Suppressor macrophage (primary cell): ENCODE data around the gene KCNA2.

Source experiments
- DNase-seq, 4 experiments: peaks; one replicate each; pipeline ENCODE4 v3.0.0-alpha.2; 2020 to 2022

KCNA2 gene

DNA sequence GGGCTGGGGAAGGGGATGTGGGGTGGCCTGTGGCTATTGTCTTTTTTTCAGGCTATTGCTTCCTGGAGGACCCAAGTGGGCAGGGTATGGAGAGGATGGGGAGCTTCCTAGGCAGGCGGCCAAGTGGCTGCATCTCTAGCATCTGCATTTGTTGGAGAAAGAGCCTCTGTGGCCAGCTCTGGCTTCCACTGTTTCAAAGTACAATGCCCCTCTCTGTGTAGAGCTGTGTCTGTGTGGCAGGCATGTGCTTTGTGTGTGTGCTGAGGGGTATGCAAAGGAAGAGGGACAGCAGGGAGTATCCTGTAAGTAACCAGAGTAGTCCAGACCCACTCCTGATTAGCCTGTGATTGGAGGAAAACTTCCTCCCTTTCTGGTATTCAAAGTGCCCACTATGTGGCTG is 40.6 kb downstream of the KCNA2 start:
- DNase-seq: no peak

DNA sequence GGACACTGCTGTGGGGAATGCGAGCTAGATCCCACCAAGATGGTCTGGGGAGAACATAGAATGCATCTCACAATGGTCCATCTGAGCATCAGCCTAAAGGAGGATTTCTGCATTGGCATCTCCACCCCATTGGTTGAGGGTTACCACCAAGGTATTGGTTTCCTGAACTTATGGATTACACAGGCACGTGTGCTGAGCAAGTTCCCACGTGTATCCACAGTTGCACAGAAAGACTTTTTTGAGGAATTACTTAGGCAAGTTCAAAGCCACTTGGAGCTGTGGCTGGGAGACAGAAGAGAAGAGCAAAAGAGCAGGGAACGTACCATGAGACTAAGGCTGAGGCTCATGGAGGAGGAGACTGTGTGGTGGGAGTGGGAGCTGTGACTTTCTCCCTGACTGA is 43.1 kb downstream of the KCNA2 start:
- no peak for DNase-seq

DNA sequence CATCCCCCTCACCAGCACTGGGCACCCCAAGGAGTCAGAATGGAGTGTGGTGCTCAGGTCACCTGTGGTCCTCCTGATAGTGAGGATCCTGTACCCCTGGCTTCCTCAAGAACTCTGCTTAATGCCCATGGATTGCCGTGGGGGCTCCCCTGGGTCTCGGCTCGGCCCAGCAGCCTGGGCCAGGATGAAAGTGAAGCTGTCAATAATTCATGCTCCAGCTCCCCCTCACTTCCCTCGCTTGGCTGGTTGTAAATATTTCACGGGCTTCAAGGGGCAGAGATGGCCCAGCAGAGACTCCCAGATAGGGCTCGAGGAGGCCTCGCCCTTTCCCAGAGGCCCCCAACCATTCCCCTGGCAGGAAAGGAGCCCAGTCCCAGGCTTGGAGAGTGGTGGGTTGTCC is 44.6 kb downstream of the KCNA2 start:
- DNase-seq: no peak

DNA sequence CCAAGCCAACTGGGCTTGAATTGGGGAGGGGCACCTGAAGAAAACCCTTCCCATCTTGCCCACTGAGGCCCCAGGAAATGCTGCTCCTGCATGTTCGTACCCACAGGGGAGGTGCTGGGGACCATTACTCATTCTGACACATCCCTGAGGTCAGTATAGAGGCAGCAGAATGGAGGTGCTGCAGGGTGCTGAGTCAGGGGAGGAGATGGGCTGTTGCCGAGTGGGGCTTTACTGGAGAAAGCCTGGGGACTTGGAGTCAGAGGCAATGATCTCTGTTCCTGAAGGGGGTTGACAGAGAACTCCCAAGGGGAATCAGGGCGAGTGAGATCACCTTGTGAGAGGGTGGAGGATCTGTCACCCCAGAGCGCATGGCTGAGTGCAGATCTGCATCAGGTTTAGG is 47.0 kb downstream of the KCNA2 start:
- DNase-seq: no peak

DNA sequence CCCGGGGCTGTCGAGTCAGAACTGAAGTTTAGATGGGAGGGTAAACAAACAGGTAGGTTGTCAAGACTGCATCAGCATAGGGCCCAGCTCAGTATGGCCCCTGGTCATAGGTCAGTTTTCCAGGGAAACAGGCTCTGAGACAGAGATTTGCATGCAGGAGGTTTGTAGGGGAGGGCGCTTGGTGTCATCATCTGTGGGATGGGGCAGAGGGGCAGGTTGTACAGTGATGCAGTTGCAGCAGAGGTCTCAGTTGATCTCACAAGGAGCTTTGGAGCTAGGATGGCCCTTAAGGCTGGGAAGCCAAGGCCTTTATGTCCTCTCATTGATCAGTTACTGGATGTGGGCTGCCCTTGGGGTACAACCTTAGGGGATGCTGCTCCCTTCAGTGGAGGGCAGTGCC is 48.7 kb downstream of the KCNA2 start:
- DNase-seq: no peak

DNA sequence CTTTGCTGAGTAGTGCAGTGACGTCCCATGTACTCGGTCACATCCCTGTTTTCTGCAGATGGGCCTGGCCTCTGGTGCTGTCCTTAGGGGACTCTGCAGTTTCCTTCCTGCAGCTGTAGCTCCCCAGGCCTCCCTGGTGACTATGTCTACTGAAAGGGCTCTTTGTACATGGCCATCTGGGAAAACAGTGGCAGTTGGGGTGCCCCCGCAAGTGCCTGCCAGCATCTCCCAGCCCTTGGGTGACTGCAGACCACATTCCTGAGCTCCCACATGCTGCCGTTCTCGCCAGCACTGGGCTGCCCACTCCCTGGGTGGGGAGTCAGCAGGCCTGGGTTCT is 49.7 kb downstream of the KCNA2 start:
- no peak for DNase-seq

DNA sequence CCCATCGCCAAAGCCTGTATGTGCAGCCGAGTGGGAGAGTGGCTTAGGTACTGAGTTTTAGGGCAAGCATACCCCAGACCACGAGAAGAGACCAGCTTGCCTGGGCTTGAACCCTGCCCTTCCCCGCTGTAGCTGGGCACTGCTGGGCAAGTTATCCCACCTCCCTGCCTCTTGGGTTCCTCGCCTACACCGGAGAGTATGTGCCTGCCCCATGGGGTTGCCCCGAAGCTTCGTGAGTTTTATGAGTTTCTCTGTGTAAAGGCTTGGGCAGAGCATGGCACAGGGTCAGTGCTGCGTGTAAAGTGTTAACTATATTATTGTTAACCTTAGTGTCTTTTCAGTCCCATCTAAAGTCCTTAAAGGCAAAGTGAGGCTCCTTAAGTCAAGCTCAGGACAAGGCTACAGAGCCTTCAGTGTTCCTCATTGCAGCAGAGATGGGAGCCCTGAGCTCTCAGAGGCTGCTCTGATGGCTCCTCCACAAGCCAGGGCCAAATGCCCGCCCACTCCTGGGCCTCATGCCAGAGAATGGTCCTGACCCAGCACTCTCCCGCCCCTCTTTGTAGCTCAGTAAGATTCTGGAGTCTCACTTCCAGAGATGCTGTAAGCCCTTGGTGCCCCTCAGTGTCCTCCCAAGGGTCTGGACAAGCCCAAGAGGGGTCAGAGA is 50.2 kb downstream of the KCNA2 start:
- no peak for DNase-seq

DNA sequence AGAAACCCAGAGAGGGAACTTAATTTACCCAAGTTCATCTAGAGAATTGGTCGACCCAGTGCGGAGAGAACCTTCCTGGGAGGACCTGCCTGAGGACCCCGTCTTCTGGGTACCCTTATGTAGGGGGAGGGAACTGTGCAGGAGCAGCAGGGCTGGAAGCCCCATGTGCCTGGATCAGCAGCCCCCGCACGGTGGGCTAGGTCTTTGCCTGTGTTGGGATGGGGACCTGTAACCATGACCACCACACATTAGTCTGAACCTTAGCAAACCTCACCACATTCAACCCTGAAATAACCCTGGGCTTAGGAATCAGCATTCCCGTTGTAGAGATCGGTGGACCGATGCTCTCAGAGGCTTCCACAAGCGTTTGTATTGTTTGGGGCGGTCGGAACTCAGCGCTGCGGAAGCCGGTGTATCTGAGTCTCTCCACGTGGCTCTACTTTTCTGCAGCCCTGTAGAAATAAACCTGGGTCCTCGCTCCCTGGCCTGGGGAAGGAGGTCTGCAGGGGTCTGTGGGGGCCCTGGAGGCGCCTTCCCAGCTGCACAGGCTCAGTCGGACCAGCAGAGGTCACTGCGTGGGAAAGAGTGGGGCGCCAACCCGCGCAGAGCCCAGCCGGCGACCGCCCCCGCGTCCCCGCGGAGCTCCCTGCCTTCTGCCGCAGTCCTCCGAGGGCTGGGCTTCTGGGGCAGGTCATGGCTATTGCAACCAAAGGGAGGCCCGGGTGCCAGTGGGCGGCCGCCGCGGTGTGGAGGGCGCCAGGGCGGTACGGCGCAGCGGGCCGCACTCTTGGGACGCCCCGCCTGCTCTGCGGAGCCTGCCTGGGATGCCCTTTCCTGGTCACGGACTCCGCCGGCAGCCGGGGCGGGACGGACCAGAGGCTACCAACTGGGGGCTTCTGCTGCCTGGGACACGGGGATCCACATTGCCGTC is 51.0 kb downstream of the KCNA2 start:
- peak; percentile 36 to 75 (median 62) for DNase-seq

DNA sequence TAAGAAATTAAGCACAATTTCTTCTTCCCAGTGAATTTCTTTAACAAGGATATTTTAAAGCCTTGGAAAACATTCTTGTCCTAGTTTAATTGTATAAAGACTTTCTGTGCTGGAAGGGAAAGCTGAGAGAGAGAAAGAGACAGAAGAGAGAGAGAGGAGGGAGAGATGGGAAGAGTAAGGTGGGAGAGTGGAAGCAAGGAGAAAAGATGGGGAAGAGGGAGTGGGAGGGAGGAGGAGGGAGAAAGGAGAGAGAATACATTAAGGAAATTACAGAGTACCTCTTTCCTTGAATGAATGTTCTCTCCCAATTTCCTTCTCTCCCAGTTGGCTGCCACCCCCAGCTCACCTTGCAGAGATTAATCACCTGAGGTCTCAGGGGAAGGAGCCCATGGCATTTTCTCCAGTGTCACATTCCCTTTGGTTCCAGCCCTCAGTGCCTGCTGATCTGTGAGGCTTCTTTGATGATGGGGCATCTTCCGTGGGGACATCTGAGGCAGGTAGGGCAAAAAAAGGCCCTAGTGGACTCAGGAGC is 54.8 kb downstream of the KCNA2 start:
- no peak for DNase-seq

DNA sequence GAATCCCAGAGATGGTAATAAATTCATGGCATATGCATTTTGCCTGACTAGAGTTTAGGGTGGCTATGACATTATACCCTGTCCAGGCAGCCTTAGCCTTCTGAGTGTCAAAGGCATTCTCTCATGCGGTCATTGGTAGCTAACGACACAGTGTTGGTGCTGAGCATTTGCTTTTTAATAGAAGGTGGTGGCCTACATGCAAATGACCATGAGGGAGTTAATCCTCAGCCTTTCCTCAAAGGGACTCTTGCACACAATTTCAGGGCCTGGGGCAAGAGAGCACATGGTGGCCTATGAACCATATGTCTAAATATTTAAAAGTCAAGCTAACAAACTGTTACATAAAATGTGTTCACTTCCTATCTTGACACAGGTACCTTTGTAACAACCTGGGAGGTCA is 56.3 kb downstream of the KCNA2 start:
- no peak for DNase-seq

DNA sequence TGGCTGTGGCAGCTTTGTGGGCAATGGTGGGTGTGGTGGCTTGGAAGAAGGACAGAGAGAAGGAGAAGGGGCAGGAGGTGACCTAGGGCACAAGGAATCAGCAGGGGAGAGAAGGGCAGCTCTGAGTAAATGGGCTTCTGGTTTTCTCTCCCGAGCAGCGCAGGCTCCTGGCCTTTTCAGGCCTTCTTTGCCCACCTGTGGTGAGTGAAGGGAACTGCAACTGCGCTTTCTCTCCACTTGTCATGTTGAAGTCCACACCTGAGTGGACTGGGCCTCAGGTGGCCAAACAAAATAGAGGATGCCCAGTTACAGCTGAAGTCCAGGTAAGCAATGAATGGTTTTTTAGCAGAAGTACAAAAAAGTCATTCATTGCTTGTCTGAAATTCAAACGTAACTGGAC is 57.8 kb downstream of the KCNA2 start:
- DNase-seq: no peak

DNA sequence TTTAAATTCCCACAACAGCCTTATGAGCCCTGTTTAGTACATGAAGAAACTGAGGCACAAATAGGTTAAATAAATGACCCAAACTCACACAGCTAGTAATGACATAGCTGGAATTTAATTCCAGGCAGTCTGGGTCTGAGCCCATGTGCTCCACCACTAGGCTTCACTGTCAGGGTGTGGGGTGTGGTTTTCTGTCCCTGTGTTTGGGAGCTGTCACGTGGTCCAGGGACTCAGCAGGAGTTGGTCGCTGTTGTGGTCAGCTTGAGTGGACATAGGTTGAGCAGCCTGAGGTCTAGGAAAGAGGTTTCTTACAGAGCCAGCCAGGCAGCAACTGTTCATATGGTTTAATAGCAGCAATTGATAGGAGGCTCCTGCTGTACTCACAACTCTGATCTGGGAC is 59.1 kb downstream of the KCNA2 start:
- DNase-seq: no peak

DNA sequence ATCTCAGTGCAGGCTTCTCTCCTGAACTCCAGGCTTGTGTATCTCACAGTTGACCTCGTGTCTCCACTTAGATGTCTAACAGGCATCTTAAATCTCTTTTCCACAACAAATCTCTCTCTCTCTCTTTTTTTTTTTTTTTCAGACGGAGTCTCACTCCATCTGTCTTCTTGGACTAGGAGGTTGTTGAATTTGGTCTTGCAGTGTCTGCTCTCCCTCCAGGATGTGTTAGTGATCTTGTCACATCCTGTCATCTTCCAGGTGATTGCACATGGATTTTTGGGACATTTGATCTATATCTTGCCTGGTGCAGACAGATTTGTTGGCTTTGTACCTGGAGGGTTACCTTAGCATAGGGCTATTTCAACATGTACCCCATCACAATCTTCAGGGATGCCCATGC is 60.7 kb downstream of the KCNA2 start:
- DNase-seq: no peak

DNA sequence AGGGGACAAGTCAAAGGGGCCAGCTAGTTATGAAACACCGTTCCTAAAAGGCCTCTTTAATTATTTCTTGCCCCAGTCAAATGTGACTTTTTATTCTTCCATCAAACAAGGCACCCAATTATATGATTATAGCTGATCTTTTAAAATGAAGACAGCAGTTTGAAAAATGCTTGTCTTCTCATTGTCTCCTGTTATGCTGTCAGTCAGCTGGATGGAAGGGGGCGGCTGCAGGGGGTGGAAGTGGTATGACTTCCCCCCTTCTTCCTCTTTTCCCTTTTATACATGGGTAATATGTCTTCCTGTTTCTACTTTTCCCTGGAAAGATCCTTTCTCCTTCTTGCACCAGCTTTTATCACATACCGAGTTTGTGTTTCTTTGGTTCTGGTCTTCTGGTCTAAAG is 61.4 kb downstream of the KCNA2 start:
- peak in 3 of 4 experiments; percentile 30 to 59 (median 47) for DNase-seq
